HL-60 (cell line): ENCODE data around the gene SPACA6.

Experiments used
- POLR2AphosphoS5 ChIP-seq: IDR thresholded peaks from 2 replicates; pipeline ENCODE4 v1.6.1; 2012; ENCODE audit warnings: low read depth
- REST ChIP-seq: IDR thresholded peaks from 2 replicates; pipeline ENCODE4 v1.6.1; 2012; ENCODE audit warnings: low read depth; ENCODE audit not compliant: insufficient replicate concordance
- SPI1 ChIP-seq: IDR thresholded peaks from 2 replicates; pipeline ENCODE4 v1.6.1; 2012; ENCODE audit warnings: low read depth, mild to moderate bottlenecking, borderline replicate concordance
- TF ChIP-seq, protein P1 (sequence below): IDR thresholded peaks from one replicate; pipeline ENCODE4 v1.5.1; 2011; ENCODE audit warnings: low read length, control low read depth, inconsistent platforms; ENCODE audit not compliant: insufficient read depth

DNA sequence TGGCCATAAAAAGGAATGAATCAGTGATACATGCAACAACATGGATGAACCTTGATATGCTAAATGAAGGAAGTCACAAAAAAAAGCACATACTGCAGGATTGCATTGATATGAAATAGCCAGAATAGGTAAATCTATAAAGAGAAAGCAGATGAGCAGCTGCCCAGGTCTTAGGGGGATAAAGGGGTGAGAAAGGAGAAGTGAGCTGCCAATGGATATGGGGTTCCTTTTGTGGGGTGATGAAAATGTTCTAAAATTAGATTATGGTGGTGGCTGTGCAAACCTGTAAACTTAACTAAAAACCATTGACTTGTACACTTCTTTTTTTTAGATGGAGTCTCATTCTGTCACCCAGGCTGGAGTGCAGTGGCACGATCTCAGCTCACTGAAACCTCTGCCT is 18.6 kb downstream of the SPACA6 start:
- TF ChIP-seq, protein P1, sequence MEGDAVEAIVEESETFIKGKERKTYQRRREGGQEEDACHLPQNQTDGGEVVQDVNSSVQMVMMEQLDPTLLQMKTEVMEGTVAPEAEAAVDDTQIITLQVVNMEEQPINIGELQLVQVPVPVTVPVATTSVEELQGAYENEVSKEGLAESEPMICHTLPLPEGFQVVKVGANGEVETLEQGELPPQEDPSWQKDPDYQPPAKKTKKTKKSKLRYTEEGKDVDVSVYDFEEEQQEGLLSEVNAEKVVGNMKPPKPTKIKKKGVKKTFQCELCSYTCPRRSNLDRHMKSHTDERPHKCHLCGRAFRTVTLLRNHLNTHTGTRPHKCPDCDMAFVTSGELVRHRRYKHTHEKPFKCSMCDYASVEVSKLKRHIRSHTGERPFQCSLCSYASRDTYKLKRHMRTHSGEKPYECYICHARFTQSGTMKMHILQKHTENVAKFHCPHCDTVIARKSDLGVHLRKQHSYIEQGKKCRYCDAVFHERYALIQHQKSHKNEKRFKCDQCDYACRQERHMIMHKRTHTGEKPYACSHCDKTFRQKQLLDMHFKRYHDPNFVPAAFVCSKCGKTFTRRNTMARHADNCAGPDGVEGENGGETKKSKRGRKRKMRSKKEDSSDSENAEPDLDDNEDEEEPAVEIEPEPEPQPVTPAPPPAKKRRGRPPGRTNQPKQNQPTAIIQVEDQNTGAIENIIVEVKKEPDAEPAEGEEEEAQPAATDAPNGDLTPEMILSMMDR = no peak
- TF ChIP-seq POLR2AphosphoS5 (no peak), REST (no peak), SPI1 (peak; percentile 54; the same call in 1 of the 2 replicates)
